D721Med (cell line): ENCODE data around the gene KCNIP3.
"Not testable (repeated sequence)": the region's sequence is repeated elsewhere in the genome, so short reads cannot be mapped to it uniquely, and the experiment has no call there.

ENCODE experiments used
- DNase-seq: peaks from one replicate; pipeline ENCODE4 v3.0.0; 2011; ENCODE audit warnings: low spot score; ENCODE audit not compliant: insufficient read length
- FAIRE-seq: peaks from 2 replicates; lab custom pipeline; 2011; peaks lifted over from hg19 to GRCh38; lab: Jason Lieb, UNC
- CTCF ChIP-seq: IDR thresholded peaks from 2 replicates; pipeline ENCODE4 v1.5.1; 2012; ENCODE audit warnings: mild to moderate bottlenecking, control low read depth; ENCODE audit not compliant: insufficient read depth; ENCODE audit errors: missing control alignments

Gene KCNIP3

GRCh38 chr2:95393901-95394300 is 96.8 kb downstream of the KCNIP3 start:
- DNase-seq (no peak), FAIRE-seq (no peak)
- no peak for TF ChIP-seq CTCF

- FAIRE-seq, result no peak
- no peak for TF ChIP-seq CTCF
- no peak for DNase-seq
These were observed 101.9 kb downstream of the KCNIP3 start for GRCh38 chr2:95399061-95399460.

GRCh38 chr2:95401480-95401879 is 104.3 kb downstream of the KCNIP3 start:
- no peak for DNase-seq
- no peak for TF ChIP-seq CTCF
- no peak for FAIRE-seq

GRCh38 chr2:95402004-95402369 is 104.8 kb downstream of the KCNIP3 start:
- FAIRE-seq, DNase-seq: not testable (repeated sequence)

- DNase-seq, result peak; percentile 99
- no peak for TF ChIP-seq CTCF
- no peak for FAIRE-seq
These were observed 105.4 kb downstream of the KCNIP3 start, which contains the start of gene FAHD2A for GRCh38 chr2:95402370-95403203. Gene FAHD2A (plus strand): TSS chr2:95402708. CDS start chr2:95405559, 2,851 bp downstream.

- TF ChIP-seq CTCF, result peak; percentile 24
- FAIRE-seq, DNase-seq: not testable (repeated sequence)
These were observed 106.1 kb downstream of the KCNIP3 start for GRCh38 chr2:95403204-95403721.

- not testable (repeated sequence) for DNase-seq, FAIRE-seq
These were observed 106.7 kb downstream of the KCNIP3 start for GRCh38 chr2:95403824-95404223.

GRCh38 chr2:95404676-95405075 is 107.5 kb downstream of the KCNIP3 start:
- not testable (repeated sequence) for DNase-seq, FAIRE-seq

GRCh38 chr2:95411239-95411638 is 114.1 kb downstream of the KCNIP3 start:
- DNase-seq, FAIRE-seq: not testable (repeated sequence)
